Trophoblast cell (in vitro differentiated cells and primary cell): Measurements from ENCODE around the gene CCNF.

Experiments
- DNase-seq, 2 donors: peaks; one replicate each; pipeline ENCODE4 v3.0.0-alpha.2; 2016
- H2AFZ ChIP-seq: 2 replicates; pipeline ENCODE4 v1.6.1; 2013; ENCODE audit warnings: low read length, moderate library complexity, mild to moderate bottlenecking; ENCODE audit not compliant: insufficient read depth, poor library complexity
- H2AK5ac ChIP-seq: 2 replicates; pipeline ENCODE4 v1.6.1; 2013; ENCODE audit warnings: mild to moderate bottlenecking, low read length
- H2BK120ac ChIP-seq: 2 replicates; pipeline ENCODE4 v1.6.1; 2013; ENCODE audit warnings: low read length, mild to moderate bottlenecking, moderate library complexity; ENCODE audit not compliant: insufficient read depth, poor library complexity
- H2BK12ac ChIP-seq: 2 replicates; pipeline ENCODE4 v1.6.1; 2013; ENCODE audit warnings: mild to moderate bottlenecking, low read length, moderate library complexity
- H2BK5ac ChIP-seq: 2 replicates; pipeline ENCODE4 v1.6.1; 2013; ENCODE audit warnings: low read length, low read depth, moderate library complexity, mild to moderate bottlenecking; ENCODE audit not compliant: poor library complexity
- H3K14ac ChIP-seq: 2 replicates; pipeline ENCODE4 v1.6.1; 2013; ENCODE audit warnings: mild to moderate bottlenecking, low read length
- H3K18ac ChIP-seq: 2 replicates; pipeline ENCODE4 v1.6.1; 2013; ENCODE audit warnings: mild to moderate bottlenecking, low read length
- H3K23ac ChIP-seq: 2 replicates; pipeline ENCODE4 v1.6.1; 2013; ENCODE audit warnings: low read length
- H3K27ac ChIP-seq: 2 replicates; pipeline ENCODE4 v1.5.1; 2013; ENCODE audit warnings: low read depth, mild to moderate bottlenecking, inconsistent platforms, low read length, moderate library complexity
- H3K27me3 ChIP-seq: 2 replicates; pipeline ENCODE4 v1.6.1; 2013; ENCODE audit warnings: inconsistent platforms, mild to moderate bottlenecking, low read length, moderate library complexity; ENCODE audit not compliant: insufficient read depth
- H3K36me3 ChIP-seq, 2 experiments: 1 replicate in 1 of 2; 2 replicates in 1 of 2; pipeline ENCODE4 v1.6.1; 2013; ENCODE audit warnings: low read length in 2 of 2, mild to moderate bottlenecking in 2 of 2, moderate library complexity in 1 of 2; ENCODE audit not compliant: insufficient read depth in 2 of 2, control insufficient read depth in 1 of 2
- H3K4ac ChIP-seq: 2 replicates; pipeline ENCODE4 v1.6.1; 2013; ENCODE audit warnings: low read depth, mild to moderate bottlenecking, low read length, moderate library complexity
- H3K4me1 ChIP-seq, 2 experiments: 1 replicate in 1 of 2; 2 replicates in 1 of 2; pipeline ENCODE4 v1.6.1; 2013; ENCODE audit warnings: low read length in 2 of 2, mild to moderate bottlenecking in 2 of 2, moderate library complexity in 1 of 2; ENCODE audit not compliant: insufficient read depth in 2 of 2, control insufficient read depth in 1 of 2
- H3K4me2 ChIP-seq: 2 replicates; pipeline ENCODE4 v1.6.1; 2013; ENCODE audit warnings: inconsistent platforms, mild to moderate bottlenecking, low read length, moderate library complexity
- H3K4me3 ChIP-seq: 2 replicates; pipeline ENCODE4 v1.5.1; 2013; ENCODE audit warnings: mild to moderate bottlenecking, low read depth, low read length, inconsistent platforms
- H3K79me1 ChIP-seq: one replicate; pipeline ENCODE4 v1.6.1; 2013; ENCODE audit warnings: low read length
- H3K79me2 ChIP-seq: 2 replicates; pipeline ENCODE4 v1.6.1; 2013; ENCODE audit warnings: low read length, mild to moderate bottlenecking; ENCODE audit not compliant: control insufficient read depth, insufficient read depth, poor library complexity
- H3K9ac ChIP-seq: 2 replicates; pipeline ENCODE4 v1.6.1; 2013; ENCODE audit warnings: mild to moderate bottlenecking, low read length
- H3K9me3 ChIP-seq: 2 replicates; pipeline ENCODE4 v1.6.1; 2013; ENCODE audit warnings: low read depth, mild to moderate bottlenecking, control low read depth, inconsistent platforms, low read length; ENCODE audit not compliant: insufficient read depth
- H4K12ac ChIP-seq: 2 replicates; pipeline ENCODE4 v1.6.1; 2013; ENCODE audit warnings: low read depth, mild to moderate bottlenecking, low read length, moderate library complexity
- H4K8ac ChIP-seq: 2 replicates; pipeline ENCODE4 v1.6.1; 2013; ENCODE audit warnings: low read depth, mild to moderate bottlenecking, low read length, moderate library complexity
- H4K91ac ChIP-seq: one replicate; pipeline ENCODE4 v1.6.1; 2013; ENCODE audit warnings: low read depth, mild to moderate bottlenecking, low read length, moderate library complexity
- WGBS: extraction: QIAGEN DNeasy Blood & Tissue Kit; methylation state at CpG from one replicate; pipeline ENCODE4 v1.1.7; 2013; ENCODE audit warnings: missing lambda C conversion rate; ENCODE audit not compliant: insufficient read length, insufficient coverage; ENCODE audit errors: extremely low coverage; 5-methylcytosine and 5-hydroxymethylcytosine counted together

Gene CCNF

GRCh38 chr16:2493605-2494004, 64.4 kb downstream of the CCNF start:
- Histone ChIP-seq H2AK5ac (no peak overlapping the region), H3K18ac (no peak overlapping the region), H3K27ac (no peak overlapping the region), H4K12ac (no peak overlapping the region), H4K91ac (no peak overlapping the region), H3K4me3 (no peak overlapping the region), H3K79me2 (no peaks in the 10 kb centered on the region), H3K4me2 (no peak overlapping the region), H3K14ac (no peak overlapping the region), H3K36me3 (peaks cover 12 to 17% of the 10 kb centered on the region in 2 experiments), H4K8ac (no peak overlapping the region), H3K79me1 (no peaks in the 10 kb centered on the region), H3K9me3 (no peaks in the 10 kb centered on the region), H2BK120ac (no peak overlapping the region), H2BK5ac (no peak overlapping the region), H3K4ac (no peak overlapping the region), H3K27me3 (no peaks in the 10 kb centered on the region), H3K23ac (no peak overlapping the region), H2BK12ac (no peak overlapping the region), H3K4me1 (peaks cover 0 to 2% of the 10 kb centered on the region in 2 experiments), H3K9ac (no peak overlapping the region), H2AFZ (no peak overlapping the region)
- no CpG with 5 or more reads among the region's 6 CpGs for WGBS
- no peak for DNase-seq

GRCh38 chr16:2494616-2495015, 65.4 kb downstream of the CCNF start:
- no peak overlapping the region for H3K23ac ChIP-seq
- no peak overlapping the region for H4K91ac ChIP-seq
- H2AFZ ChIP-seq: no peak overlapping the region
- no peak overlapping the region for H2AK5ac ChIP-seq
- no peak overlapping the region for H3K9ac ChIP-seq
- H3K14ac ChIP-seq: no peak overlapping the region
- no peak overlapping the region for H3K4ac ChIP-seq
- no peak overlapping the region for H3K4me2 ChIP-seq
- no peak overlapping the region for H2BK120ac ChIP-seq
- H2BK5ac ChIP-seq: no peak overlapping the region
- no peaks in the 10 kb centered on the region for H3K79me1 ChIP-seq
- WGBS: no CpG with 5 or more reads among the region's 5 CpGs
- peaks cover 0 to 2% of the 10 kb centered on the region in 2 experiments for H3K4me1 ChIP-seq
- H3K18ac ChIP-seq: no peak overlapping the region
- H3K27ac ChIP-seq: no peak overlapping the region
- no peaks in the 10 kb centered on the region for H3K27me3 ChIP-seq
- no peak overlapping the region for H2BK12ac ChIP-seq
- H4K8ac ChIP-seq: no peak overlapping the region
- no peak overlapping the region for H3K4me3 ChIP-seq
- peaks cover 17 to 20% of the 10 kb centered on the region in 2 experiments for H3K36me3 ChIP-seq
- H3K9me3 ChIP-seq: no peaks in the 10 kb centered on the region
- no peaks in the 10 kb centered on the region for H3K79me2 ChIP-seq
- no peak overlapping the region for H4K12ac ChIP-seq
- no peak for DNase-seq

DNA sequence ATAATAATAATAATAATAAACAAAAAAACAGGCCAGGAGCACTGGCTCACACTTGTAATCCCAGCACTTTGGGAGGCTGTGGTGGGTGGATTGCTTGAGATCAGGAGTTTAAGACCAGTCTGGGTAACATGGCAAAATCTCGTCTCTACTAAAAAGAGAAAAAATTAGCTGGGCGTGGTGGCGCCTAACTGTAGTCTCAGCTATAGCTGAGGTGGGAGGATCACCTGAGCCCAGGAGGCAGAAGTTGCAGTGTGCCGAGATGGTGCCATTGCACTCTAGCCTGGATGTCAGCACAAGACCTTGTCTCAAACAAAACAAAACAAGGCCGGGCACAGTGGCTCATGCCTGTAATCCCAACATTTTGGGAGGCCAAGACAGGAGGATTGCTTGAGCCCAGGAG, 65.8 kb downstream of the CCNF start:
- Histone ChIP-seq H2BK12ac (no peak overlapping the region), H4K91ac (no peak overlapping the region), H3K23ac (no peak overlapping the region), H3K27ac (no peak overlapping the region), H3K4ac (no peak overlapping the region), H3K79me1 (no peaks in the 10 kb centered on the region), H3K27me3 (no peaks in the 10 kb centered on the region), H2AK5ac (no peak overlapping the region), H3K18ac (no peak overlapping the region), H3K9ac (no peak overlapping the region), H3K9me3 (no peaks in the 10 kb centered on the region), H3K4me2 (no peak overlapping the region), H3K4me3 (no peak overlapping the region), H2BK5ac (no peak overlapping the region), H3K36me3 (peaks cover 17 to 20% of the 10 kb centered on the region in 2 experiments), H2BK120ac (no peak overlapping the region), H3K4me1 (peaks cover 0 to 2% of the 10 kb centered on the region in 2 experiments), H4K12ac (no peak overlapping the region), H4K8ac (no peak overlapping the region), H3K14ac (no peak overlapping the region), H2AFZ (no peak overlapping the region), H3K79me2 (no peaks in the 10 kb centered on the region)
- no CpG with 5 or more reads among the region's 5 CpGs for WGBS
- no peak for DNase-seq

DNA sequence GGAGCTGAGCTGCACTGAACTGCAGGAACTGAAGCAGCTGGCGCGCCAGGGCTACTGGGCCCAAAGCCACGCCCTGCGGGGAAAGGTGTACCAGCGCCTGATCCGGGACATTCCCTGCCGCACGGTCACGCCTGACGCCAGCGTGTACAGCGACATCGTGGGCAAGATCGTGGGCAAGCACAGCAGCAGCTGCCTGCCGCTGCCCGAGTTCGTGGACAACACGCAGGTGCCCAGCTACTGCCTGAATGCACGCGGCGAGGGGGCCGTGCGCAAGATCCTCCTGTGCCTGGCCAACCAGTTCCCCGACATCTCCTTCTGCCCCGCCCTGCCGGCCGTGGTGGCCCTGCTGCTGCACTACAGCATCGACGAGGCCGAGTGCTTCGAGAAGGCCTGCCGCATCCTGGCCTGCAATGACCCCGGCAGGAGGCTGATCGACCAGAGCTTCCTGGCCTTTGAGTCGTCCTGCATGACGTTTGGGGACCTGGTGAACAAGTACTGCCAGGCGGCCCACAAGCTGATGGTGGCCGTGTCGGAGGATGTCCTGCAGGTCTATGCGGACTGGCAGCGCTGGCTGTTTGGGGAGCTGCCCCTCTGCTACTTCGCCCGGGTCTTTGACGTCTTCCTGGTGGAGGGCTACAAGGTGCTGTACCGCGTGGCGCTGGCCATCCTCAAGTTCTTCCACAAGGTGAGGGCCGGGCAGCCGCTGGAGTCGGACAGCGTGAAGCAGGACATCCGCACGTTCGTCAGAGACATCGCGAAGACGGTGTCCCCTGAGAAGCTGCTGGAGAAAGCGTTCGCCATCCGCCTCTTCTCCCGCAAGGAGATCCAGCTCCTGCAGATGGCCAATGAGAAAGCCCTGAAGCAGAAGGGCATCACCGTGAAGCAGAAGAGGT, 67.2 kb downstream of the CCNF start:
- Histone ChIP-seq H3K27me3 (no peaks in the 10 kb centered on the region), H4K8ac (no peak overlapping the region), H3K79me1 (no peaks in the 10 kb centered on the region), H3K4me1 (peaks cover 0 to 2% of the 10 kb centered on the region in 2 experiments), H3K79me2 (no peaks in the 10 kb centered on the region), H2BK120ac (no peak overlapping the region), H3K36me3 (peaks cover 17 to 20% of the 10 kb centered on the region in 2 experiments), H3K14ac (no peak overlapping the region), H3K9ac (no peak overlapping the region), H2AK5ac (no peak overlapping the region), H2AFZ (no peak overlapping the region), H4K91ac (no peak overlapping the region), H3K9me3 (no peaks in the 10 kb centered on the region), H3K4me2 (no peak overlapping the region), H3K23ac (no peak overlapping the region), H4K12ac (no peak overlapping the region), H3K27ac (no peak overlapping the region), H3K18ac (no peak overlapping the region), H3K4me3 (no peak overlapping the region), H2BK5ac (no peak overlapping the region), H2BK12ac (no peak overlapping the region), H3K4ac (no peak overlapping the region)
- DNase-seq: no peak
- no CpG with 5 or more reads among the region's 62 CpGs for WGBS
